BLaER1 (cell line): Measurements from ENCODE around the gene KRTAP13-4.

Source experiments
- H3K27ac ChIP-seq: shearing (Covaris generic); formaldehyde crosslinking; 2 replicates; pipeline ENCODE4 v1.8.1; 2022
- H3K27me3 ChIP-seq: shearing (Covaris generic); formaldehyde crosslinking; 2 replicates; pipeline ENCODE4 v1.8.1; 2022
- H3K36me3 ChIP-seq: shearing (Covaris generic); formaldehyde crosslinking; 2 replicates; pipeline ENCODE4 v1.8.1; 2022
- H3K4me1 ChIP-seq: shearing (Covaris generic); formaldehyde crosslinking; 2 replicates; pipeline ENCODE4 v1.8.1; 2022
- H3K4me2 ChIP-seq: shearing (Covaris generic); formaldehyde crosslinking; 2 replicates; pipeline ENCODE4 v1.8.1; 2022
- H3K4me3 ChIP-seq: shearing (Covaris generic); formaldehyde crosslinking; 2 replicates; pipeline ENCODE4 v1.8.1; 2022
- H3K9ac ChIP-seq: shearing (Covaris generic); formaldehyde crosslinking; 2 replicates; pipeline ENCODE4 v1.8.1; 2022
- H3K9me3 ChIP-seq: shearing (Covaris generic); formaldehyde crosslinking; 2 replicates; pipeline ENCODE4 v1.8.1; 2022
- H4K20me1 ChIP-seq: shearing (Covaris generic); formaldehyde crosslinking; 2 replicates; pipeline ENCODE4 v1.8.1; 2022
- Cebpa-rat ChIP-seq: shearing (Covaris generic); IDR thresholded peaks from 2 replicates; pipeline ENCODE4 v1.8.1; 2022

The KRTAP13-4 gene

DNA sequence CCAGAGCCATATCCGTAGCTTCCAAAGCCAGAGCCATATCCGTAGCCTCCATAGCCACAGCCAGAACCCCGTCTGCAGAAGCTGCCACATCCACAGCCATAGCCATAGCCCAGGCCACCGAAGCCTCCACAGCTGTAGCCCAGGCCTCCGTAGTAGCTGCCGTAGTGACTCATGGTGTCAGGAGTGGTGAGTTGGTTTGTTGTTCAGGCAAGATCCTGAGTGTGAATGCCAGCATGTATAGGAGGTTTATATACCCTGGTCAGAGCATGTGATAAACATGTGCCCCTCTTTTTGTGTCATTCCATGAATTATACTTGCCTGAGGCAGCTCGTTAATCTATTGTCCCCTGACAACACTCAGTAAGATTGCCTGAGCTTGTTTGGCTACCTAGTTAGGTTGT, 50.1 kb downstream of the KRTAP13-4 start, which contains the start of gene KRTAP19-1:
KRTAP19-1 (minus strand) TSS at position 223 of the 400 bp plus-strand sequence; CDS start at position 173, 50 bp downstream.
- no peaks in the 10 kb centered on the region for H3K27me3 ChIP-seq
- no peak within 1 kb of the TSS for H3K27ac ChIP-seq
- no peaks in the 10 kb centered on the region for H3K4me1 ChIP-seq
- no peak within 1 kb of the TSS for H3K9ac ChIP-seq
- peaks cover 1% of the 10 kb centered on the region for H3K9me3 ChIP-seq
- no peak for TF ChIP-seq Cebpa-rat
- no peak within 1 kb of the TSS for H3K4me3 ChIP-seq
- no peak within 1 kb of the TSS for H3K4me2 ChIP-seq
- no peaks in the 10 kb centered on the region for H4K20me1 ChIP-seq
- H3K36me3 ChIP-seq = no peaks in the 10 kb centered on the region
